Retina (tissue), 1 donor: ENCODE results near the gene CISD1.
"Not testable (repeated sequence)": the region's sequence is repeated elsewhere in the genome, so short reads cannot be mapped to it uniquely, and the experiment has no call there.

Experiments used
- DNase-seq: peaks from one replicate; pipeline ENCODE4 v3.0.0-alpha.2; 2016

Gene CISD1

DNA sequence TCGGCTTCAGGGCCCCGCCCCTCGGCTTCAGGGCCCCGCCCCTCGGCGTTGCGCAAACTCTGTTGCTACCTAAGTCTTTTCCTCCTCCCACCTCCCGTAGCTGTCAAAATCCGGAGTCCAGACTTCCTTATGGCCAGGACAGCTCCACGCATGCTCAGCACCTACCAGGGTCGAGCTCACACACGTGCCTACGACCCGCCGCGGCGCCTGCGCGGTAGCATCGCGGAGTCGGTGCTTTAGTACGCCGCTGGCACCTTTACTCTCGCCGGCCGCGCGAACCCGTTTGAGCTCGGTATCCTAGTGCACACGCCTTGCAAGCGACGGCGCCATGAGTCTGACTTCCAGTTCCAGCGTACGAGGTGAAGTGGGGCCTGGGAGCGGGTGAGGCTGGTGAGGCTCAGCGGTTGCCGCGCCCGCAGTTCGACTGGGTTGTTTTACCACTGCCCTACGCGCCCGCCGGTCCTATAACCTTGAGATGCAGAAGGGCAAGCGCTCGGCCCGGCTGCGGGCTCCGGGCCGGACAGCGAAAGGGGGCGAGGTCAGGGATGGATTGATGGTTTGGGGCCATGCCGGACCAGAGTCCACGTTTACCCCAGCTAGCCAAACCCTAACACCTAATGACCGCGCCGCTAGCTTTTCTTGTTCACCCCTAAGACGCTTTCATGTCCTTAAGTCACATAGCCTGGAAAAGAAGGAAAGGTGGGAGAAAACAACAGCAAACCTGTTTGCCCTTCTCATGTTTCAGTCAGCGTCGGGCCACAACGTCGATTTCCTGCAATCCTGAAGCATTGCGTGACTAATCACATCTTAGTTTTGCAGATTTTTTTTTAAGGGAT is at the start of gene CISD1:
TSS of gene CISD1 (plus strand) at position 217 of the 836 bp plus-strand sequence. CDS start at position 329, 112 bp downstream.
- peak; percentile 95 for DNase-seq

DNA sequence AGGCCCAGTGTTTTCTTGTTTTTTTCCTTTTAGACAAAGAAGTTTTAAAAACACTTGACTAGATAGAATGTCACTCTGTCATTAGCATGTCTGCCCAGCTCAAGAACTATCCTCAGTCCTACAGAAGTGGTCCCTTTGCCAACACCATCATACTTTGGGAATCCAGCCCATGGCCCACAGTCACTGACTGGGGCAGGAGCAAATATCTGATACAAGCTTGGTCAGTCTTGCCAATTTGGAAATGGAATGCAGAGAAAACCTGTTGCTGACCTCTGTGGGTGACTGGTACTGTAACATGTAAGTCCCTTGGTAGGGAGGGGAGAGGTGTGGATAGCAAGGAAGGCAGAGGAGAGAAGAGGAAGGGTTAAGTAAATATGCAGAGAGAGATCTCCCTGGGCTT is 49.1 kb upstream of the CISD1 start:
- no peak for DNase-seq

DNA sequence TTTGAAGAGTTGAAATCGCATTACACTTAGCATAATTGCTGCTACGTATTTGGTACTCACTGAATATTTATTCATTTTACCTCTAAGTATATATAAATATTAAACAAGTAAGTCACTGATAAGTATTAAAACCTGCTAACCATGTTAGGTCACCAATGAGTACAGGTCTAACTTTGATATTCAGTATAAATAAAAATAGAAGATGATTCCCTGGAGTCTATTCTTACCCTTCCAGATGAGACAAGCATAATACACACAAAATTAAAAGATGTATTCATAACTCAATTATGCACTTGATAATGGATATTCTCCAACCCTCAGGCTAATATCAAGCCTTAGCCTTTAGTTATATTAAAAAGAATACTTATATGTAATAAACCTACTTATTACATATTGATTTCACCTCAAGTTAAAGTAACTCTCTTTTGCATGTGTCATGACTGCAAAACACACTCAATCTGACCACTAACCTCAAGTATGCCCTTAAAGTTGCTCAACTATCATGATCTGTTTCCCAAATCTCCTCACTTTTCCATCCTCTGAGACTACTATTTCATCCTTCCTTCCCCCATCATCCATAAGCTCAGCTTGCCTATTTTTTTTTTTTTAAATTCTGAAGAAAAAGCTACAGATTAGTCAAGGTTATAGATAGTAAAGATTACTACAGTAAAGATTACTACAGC is 48.1 kb upstream of the CISD1 start:
- DNase-seq: no peak

DNA sequence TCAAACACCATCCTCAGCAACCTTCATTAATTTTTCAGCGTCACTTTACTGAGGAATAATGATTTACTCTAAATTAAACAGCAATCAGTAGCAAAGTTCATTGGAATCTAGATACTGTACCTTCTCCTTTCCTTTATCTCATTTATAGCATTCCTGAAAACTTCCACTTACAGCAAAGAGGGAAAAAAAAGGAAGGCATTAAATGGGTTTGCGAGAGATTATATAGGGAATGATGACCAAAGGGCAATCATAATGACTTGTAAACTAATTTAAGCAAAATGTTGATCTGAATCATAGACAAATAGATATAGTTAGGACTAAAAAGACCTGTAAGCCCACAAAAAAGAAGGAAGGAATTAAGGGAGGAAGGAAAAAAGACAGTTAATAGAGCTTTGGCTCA is 43.3 kb upstream of the CISD1 start:
- no peak for DNase-seq

DNA sequence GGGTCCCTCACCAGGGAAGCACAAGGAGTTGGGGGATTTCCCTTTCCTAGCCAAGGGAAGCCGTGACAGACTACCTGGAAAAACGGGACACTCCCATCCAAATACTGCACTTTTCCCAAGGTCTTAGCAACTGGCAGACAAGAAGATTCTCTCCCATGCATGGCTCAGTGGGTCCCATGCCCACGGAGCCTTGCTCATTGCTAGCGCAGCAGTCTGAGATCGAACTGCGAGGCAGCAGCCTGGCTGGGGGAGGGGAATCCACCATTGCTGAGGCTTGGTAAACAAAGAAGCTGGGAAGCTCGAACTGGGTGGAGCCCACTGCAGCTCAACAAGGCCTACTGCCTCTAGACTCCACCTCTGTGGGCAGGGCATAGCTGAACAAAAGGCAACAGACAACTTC is 39.1 kb upstream of the CISD1 start:
- not testable (repeated sequence) for DNase-seq

DNA sequence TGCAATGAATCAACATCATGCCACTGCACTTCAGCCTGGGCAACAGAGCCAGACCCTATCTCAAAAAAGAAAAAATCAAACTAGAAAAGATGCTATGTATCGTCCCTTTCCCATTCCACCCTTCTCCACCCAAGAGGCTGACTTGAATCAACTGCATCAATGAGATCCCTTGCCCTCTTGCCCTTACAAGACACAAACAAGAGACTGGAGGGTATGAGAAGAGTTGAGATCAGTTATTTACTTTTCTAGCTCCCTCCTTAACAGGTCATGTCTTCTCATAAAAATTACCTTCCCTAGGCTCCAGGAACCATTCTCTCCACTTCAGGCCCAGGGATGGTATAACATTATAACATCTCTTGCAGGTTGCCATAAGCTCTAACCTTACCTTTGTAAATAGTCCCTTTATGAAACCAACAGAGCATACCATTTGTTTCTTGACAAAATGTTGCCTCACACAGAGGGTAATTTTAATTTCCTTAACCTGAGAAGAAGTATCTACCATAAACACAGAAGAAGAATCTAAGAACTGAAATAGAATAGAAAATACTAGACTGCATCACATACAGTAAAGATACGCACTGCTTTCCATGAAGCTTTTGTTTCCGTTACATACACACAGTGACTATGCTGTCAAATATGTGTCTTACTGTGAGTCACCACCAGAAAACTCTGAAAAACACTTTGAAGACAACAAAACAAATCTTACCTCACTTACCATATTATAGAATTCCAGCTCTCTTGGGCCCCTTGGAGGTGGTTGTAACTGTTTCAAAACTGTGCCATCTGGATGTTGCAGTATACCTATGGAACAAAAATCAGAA is 31.7 kb upstream of the CISD1 start:
- no peak for DNase-seq

DNA sequence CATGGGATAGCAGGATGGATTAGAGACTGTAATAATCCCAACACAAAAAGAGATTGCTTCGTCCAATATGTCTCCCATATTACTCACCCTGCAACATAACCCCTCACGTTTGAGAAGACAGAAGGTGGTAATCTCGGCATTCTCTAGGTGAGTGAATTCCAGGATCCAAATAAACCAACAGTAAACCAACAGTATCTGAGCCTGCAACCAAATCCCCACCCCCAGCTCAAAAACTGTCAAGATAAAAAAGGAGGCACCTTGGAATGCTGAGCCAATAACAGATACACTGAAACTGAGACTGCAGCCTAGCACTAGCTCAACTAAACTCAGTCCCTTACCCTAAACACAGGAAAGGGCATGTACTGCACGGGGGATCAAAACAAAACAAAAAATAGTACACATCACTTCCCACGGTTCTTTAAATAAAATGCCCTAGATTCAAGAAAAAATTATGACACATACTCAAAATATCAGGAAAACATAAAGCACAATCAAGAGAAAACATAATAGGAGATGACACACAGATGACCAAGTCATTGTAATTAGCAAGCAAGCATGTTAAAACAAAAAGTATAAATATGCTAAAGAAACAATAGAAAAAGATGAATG is 29.3 kb upstream of the CISD1 start:
- DNase-seq: no peak

DNA sequence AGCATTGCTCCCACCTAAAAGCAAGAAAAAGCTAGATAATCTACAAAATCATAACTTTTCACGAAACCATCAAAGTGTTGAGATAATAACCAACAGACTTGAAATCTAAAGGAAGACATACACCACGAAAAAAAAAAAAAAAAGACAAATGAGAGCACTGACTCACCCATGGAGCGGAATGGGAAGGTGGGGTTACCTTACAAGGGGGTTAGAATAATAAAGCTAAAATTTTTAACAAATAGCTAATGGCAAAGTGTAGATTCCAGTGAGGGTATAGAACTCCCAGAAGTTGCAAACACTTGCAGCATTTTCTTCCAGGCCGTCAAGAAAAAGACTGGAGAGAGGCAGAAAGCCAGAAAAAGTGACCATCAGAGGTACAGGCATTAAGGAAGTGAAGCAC is 28.4 kb upstream of the CISD1 start:
- DNase-seq: no peak

DNA sequence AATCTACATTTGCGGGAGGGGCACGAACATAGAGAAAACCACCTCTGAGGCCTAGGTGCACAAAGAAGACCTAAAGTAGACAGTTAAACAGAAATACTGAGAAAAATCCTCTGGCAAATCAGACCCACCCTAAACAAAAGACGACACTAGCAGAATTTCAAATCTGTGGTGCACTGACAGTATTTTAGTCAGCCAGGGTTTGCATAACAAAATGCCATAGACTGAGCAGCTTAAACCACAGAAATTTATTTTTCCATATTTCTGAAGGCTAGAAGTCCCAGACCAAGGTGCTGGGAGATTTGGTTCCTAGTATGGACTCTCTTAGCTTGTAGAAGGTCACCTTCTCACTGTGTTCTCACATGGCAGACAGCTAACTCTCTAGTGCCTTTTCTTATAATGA is 27.6 kb upstream of the CISD1 start:
- DNase-seq: no peak

DNA sequence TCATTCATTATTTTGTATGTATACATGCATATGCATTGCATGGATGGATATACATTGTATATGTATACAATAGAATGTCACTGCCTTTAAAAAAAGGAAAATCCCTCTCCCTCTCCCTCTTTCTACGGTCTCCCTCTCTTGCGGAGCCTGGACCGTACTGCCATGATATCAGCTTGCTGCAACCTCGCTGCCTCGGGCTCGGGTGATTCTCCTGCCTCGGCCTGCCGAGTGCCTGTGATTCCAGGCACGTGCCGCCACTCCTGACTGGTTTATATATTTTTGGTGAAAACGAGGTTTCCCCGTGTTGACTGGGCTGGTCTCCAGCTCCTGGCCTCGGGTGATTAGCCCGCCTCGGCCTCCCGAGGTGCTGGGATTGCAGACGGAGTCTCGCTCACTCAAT is 25.7 kb upstream of the CISD1 start:
- DNase-seq: no peak

DNA sequence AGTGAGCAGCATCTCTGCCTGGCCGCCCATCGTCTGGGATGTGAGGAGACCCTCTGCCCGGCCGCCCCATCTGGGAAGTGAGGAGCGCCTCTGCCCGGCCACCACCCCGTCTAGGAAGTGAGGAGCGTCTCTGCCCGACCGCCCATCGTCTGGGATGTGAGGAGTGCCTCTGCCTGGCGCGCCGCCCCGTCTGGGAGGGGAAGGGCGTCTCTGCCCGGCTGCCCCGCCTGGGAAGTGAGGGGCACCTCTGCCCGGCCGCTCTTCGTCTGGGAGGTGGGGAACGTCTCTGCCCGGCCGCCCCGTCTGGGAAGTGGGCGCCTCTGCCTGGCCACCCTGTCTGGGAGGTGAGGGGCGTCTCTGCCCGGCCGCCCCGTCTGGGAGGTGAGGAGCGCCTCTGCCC is 25.2 kb upstream of the CISD1 start:
- DNase-seq: not testable (repeated sequence)

DNA sequence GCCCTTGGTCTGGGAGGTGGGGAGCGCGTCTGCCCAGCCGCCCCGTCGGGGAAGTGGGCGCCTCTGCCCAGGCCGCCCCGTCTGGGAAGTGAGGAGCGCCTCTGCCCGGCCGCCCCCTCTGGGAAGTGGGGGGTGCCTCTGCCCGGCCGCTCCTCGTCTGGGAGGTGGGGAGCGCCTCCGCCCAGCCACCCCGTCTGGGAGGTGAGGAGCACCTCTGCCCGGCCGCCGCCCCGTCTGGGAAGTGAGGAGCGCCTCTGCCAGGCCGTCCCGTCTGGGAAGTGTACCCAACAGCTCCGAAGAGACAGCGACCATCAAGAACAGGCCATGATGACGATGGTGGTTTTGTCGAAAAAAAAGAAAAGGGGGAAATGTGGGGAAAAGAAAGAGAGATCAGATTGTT is 24.7 kb upstream of the CISD1 start:
- DNase-seq: not testable (repeated sequence)

DNA sequence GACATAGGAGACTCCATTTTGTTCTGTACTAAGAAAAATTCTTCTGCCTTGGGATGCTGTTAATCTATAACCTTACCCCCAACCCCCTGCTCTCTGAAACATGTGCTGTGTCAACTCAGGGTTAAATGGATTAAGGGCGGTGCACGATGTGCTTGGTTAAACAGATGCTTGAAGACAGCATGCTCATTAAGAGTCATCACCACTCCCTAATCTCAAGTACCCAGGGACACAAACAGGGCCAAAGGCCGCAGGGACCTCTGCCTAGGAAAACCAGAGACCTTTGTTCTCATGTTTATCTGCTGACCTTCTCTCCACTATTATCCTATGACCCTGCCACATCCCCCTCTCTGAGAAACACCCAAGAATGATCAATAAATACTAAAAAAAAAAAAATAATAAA is 24.3 kb upstream of the CISD1 start:
- DNase-seq: not testable (repeated sequence)

DNA sequence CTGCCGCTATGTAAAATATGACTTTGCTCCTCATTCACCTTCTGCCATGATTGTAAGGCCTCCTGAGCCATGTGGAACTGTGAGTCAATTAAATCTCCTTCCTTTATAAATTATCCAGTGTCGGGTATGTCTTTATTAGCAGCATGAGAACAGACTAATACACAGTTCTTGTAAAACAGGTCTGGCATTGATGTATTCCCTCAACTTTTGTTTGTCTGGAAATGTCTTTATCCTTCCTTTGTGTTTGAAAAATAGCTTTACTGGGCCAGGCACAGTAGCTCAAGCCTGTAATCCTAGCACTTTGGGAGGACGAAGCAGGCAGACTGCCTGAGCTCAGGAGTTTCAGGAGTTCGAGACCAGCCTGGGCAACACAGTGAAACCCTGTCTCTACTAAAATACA is 15.8 kb upstream of the CISD1 start:
- no peak for DNase-seq

DNA sequence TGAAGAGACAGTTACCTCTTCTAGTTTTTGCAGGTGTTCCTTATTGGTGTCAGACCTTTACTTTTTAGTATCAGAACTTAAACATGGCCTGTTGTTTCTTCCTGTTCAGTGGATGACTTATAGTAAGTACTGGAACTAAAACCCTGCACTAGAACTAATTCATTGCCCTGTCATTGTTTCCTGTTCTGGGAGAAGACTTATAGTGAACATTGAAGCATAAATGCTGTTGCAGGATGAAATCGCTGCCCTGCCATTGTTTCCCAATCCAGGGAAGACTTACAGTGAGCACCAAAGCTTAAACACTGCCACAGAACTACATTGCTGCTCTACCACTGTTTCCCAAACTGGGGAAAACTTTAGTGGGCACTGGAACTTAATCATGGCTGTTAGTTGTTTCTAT is 14.3 kb upstream of the CISD1 start:
- DNase-seq: no peak

DNA sequence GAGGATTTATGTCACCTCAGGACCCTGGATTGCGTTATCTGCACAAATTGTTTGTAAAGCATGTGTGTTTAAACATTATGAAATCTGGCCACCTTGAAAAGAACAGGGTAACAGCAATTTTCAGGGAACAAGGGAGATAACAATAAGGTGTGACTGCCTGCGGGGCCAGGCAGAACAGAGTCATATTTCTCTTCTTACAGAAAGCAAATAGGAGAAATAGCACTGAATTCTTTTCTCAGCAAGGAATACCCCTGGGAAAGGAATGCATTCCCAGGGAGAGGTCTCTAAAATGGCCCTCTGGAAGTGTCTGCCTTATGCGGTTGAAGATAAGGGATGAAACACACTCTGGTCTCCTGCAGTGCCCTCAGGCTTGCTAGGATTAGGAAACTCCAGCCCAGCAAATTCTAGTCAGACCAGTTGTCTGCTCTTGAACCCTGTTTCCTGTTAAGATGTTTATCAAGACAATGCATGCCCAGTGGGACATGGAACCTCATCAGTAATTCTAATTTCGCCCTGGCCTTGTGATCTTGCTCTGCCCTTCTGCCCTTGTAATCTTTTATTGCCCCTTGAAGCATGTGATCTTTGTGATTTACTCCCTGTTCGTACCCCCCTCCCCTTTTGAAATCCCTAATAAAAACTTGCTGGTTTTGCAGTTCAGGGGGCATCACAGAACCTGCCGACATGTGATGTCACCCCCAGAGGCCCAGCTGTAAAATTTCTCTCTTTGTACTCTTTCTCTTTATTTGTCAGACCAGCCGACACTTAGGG is 12.8 kb upstream of the CISD1 start:
- DNase-seq: not testable (repeated sequence)

DNA sequence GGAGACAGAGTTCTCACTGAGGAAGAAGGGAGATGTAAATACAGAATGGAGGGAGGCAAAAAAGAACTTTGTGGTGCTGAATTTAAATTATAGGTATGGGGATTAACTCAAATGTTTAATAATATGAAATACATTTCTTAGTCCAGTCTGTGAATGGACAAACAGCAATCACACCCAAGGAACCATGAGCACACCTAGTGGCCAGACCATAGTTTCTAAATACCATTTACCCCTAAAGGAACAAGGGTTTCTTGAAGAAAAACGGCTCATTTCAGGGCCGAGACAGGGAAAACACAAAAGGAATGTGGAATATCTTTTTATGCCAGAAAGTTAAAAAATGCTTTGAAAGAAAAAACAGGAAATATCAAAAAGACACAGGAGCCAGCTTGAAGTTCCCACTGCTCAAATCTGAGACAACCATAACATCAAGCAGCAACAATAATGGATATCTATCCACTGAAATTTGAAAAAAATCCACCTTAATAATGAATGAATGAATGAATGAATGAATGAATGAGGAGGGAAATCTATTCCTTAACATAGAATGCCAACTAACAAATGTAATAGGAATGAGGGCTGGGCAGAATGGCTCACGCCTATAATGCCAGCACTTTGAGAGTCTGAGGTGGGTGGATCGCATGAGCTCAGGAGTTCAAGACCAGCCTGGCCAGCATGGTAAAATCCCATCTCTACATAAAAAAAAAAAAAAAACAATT is 9.8 kb upstream of the CISD1 start:
- DNase-seq: no peak

DNA sequence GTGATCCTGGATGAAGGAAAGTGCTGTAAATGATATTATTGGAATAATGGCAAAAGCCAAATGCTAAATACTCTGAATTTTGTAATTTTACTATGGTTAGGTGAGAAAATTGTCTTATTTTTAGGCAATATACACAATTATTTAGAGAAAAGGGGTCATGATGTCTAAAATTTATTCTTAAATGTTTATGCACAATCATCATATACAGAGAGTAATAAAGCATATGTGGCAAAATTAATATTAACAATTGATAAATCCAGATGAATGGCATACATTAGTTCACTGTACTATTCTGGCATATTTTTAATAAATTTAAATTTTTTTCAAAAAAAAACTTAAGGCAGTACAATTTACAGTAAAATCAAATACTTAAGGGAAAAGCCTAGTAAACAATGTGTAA is 8.6 kb upstream of the CISD1 start:
- DNase-seq: no peak

DNA sequence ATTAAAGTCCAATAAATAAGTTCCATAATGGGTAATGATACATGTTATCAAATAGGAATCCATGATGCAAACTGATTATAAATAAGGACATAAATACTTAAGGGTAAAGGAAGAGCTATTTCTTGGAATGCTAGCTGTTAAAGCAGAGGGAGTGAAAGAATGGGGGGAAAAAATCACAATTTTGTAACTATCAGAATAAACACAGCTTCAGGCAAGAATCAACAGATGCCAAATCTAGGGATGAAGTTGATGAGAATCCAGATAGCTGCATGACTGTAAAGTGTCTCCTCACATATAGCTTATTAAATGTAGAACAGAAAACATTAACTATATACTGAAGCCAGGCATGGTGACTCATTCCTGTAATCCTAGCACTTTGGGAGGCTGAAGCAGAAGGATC is 6.2 kb upstream of the CISD1 start:
- no peak for DNase-seq

DNA sequence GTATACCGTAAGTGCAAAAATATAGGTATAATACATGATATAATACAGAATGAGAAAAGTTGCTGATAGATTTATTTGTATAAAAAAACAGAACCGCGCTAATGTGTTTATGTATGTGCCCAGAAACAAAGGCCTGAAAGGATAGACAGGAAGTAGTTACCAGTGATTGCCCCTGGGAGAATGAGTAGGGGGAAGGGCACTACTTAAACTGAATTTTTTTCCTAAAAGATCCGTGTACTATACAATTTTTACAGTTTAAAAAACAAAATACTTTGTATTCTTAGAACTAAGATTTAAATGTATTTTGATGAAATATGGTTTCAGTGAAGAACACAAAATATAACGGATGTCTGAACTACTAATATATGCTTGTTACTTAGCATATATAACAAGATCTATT is 4.2 kb upstream of the CISD1 start:
- DNase-seq: peak; percentile 20

DNA sequence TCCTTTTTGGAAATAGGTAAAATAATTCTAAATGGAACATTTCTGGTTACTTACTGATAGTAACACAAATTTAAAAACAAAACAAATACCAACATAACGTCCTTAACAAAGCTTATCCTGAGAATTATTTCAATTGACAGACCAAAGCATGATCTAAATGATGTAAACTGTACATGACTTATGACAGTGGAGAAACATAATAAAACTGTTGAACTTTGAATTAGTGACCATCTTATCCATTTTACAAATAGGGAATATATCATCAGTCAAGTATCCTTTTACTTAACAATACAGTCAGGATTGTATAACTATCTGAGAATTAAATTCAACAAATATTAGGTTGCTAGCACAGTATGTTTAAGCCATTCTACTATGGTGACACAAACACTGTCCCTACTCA is 3.7 kb upstream of the CISD1 start:
- DNase-seq: no peak
